ENCODE results near the gene SLC39A5.
"Not testable (repeated sequence)": the region's sequence is repeated elsewhere in the genome, so short reads cannot be mapped to it uniquely, and the experiment has no call there.

Gene SLC39A5

DNA sequence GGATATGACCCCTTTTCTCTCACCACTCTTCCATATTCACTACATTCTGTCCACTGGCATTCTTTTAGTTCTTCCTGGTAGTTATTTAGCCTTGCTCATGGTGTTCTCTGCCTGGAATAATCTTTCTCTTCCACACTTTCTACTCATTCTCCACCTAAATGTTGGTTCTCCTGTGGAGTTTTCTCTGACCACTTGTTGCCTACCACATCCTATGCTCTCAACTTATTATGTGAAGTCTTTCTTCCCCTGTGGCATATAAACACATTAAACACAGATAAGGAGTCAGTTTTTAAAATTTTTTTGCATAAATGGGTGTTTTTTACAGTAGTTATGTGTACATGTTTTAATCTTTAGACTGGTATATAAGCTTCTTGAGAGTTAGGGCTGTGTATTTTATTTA is 37.3 kb upstream of the SLC39A5 start:
- TF ChIP-seq FOXP2 (optimal IDR thresholded peaks at IDR 0.05; ENCODE audit: control extremely low read depth, extremely low read length, insufficient read depth) = no peak
- no peak overlapping the region for H3K4me3 ChIP-seq
- no peak for DNase-seq (ENCODE audit: low read depth, low spot score)
- H3K27ac ChIP-seq = no peak overlapping the region
- H3K36me3 ChIP-seq (ENCODE audit: insufficient read depth, low read length) = no peaks in the 10 kb centered on the region
- H3K9ac ChIP-seq (ENCODE audit: insufficient read length) = no peak overlapping the region
- H3K9me3 ChIP-seq (ENCODE audit: low read depth, low read length) = no peaks in the 10 kb centered on the region

DNA sequence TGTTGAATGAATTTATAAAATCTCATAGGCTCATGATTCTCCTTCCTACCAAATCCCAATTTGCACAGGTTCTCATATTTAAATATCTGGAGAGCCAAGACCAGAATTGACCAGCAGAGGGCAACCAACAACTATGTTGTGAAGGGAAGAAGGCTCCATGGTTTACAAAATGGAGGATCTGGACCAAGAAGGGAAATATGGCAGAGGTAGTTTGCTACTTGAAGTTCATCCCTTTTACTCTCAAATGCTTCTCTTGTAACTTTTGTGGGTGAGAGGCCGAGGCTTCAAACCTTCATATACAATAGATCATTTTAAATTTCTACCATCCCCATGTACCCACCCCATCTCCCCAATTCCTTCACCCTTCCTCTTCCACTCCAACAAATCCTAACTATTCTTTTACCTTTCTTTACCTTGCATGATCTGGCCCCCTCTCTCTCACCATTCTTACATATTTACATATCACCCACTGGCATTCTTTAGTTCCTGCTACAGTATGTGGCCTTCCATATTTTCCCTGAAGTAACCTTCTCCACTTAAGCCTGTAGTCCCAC is 36.7 kb upstream of the SLC39A5 start:
- DNase-seq (ENCODE audit: low read depth, low spot score) = peak; percentile 79
- no peaks in the 10 kb centered on the region for H3K36me3 ChIP-seq (ENCODE audit: insufficient read depth, low read length)
- H3K9me3 ChIP-seq (ENCODE audit: low read depth, low read length) = no peaks in the 10 kb centered on the region
- TF ChIP-seq FOXP2 (optimal IDR thresholded peaks at IDR 0.05; ENCODE audit: control extremely low read depth, extremely low read length, insufficient read depth) (no peak), POLR2AphosphoS5 (IDR thresholded peaks at IDR 0.05; ENCODE audit: borderline replicate concordance, low read depth, low read length) (no peak), EZH2 (IDR thresholded peaks at IDR 0.05) (no peak)
- no peak overlapping the region for H3K4me3 ChIP-seq
- H3K27ac ChIP-seq = no peak overlapping the region
- no peak overlapping the region for H3K9ac ChIP-seq (ENCODE audit: insufficient read length)

DNA sequence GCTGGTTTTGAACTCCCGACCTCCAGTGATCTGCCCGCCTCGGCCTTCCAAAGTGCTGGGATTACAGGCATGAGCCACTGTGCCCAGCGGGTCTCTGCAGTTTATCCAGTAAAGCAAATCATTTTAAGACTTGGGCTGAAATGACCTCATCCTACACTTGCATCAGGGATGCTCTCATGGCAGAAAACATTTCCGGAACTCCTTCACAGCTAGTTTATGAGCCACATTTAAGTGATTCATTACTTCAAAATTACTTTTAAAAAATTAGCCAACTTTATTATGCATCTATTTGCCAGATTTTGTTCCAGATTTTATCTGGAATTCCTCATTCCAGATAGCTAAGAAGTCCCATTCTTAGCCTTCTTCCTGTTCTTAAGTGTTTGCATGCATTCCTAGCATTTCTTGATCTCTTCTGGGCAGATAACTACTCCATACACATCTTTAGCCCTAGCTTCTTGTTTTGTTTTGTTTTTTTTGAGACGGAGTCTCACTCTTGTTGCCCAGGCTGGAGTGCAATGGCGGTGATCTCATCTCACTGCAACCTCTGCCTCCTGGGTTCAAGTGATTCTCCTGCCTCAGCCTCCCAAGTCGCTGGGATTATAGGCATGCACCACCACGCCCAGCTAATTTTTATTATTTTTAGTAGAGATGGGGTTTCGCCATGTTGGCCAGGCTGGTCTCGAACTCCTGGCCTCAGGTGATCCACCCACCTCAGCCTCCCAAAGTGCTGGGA is 32.9 kb upstream of the SLC39A5 start:
- not testable (repeated sequence) for H3K36me3 ChIP-seq (ENCODE audit: insufficient read depth, low read length); H3K9ac ChIP-seq (ENCODE audit: insufficient read length); H3K9me3 ChIP-seq (ENCODE audit: low read depth, low read length)
- Histone ChIP-seq H3K27ac (peak overlapping the region; percentile 59), H3K4me3 (peak overlapping the region; percentile 33; the same call in 1 of the 2 replicates)
- peak; percentile 34; the same call in 1 of the 2 replicates for TF ChIP-seq POLR2AphosphoS5 (IDR thresholded peaks at IDR 0.05; ENCODE audit: borderline replicate concordance, low read depth, low read length)
- DNase-seq (ENCODE audit: low read depth, low spot score) = peak; percentile 87

- TF ChIP-seq EZH2 (IDR thresholded peaks at IDR 0.05) (no peak), POLR2AphosphoS5 (IDR thresholded peaks at IDR 0.05; ENCODE audit: borderline replicate concordance, low read depth, low read length) (no peak)
- Histone ChIP-seq H3K36me3 (ENCODE audit: insufficient read depth, low read length) (no peaks in the 10 kb centered on the region), H3K4me3 (no peak overlapping the region), H3K9me3 (ENCODE audit: low read depth, low read length) (no peaks in the 10 kb centered on the region), H3K9ac (ENCODE audit: insufficient read length) (no peak overlapping the region), H3K27ac (no peak overlapping the region)
- DNase-seq (ENCODE audit: low read depth, low spot score) = no peak
These were observed 31.8 kb upstream of the SLC39A5 start for GRCh38 chr12:56197921-56198635.

DNA sequence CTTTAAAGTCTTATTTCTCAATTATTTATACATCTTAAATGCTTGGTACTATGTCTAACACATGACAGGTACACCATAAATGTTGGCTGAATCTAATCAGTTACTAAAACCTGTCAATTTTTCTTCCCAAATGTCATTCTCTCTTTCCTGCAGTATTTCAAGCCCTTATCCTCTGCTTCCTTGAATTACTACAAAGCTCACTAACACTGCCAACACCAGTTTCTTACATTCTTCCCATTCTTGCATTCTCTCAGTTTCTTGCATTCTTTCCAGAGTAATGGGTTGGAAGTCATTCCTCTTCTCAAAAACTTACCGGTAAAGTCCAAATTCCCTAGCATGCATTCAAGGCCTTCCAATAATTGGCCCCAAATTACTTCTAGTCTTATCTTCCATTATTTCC is 31.0 kb upstream of the SLC39A5 start:
- Histone ChIP-seq H3K27ac (no peak overlapping the region), H3K4me3 (no peak overlapping the region), H3K9me3 (ENCODE audit: low read depth, low read length) (no peaks in the 10 kb centered on the region), H3K36me3 (ENCODE audit: insufficient read depth, low read length) (no peaks in the 10 kb centered on the region), H3K9ac (ENCODE audit: insufficient read length) (no peak overlapping the region)
- no peak for DNase-seq (ENCODE audit: low read depth, low spot score)
- TF ChIP-seq FOXP2 (optimal IDR thresholded peaks at IDR 0.05; ENCODE audit: control extremely low read depth, extremely low read length, insufficient read depth) (no peak), EZH2 (IDR thresholded peaks at IDR 0.05) (no peak), POLR2AphosphoS5 (IDR thresholded peaks at IDR 0.05; ENCODE audit: borderline replicate concordance, low read depth, low read length) (no peak)

DNA sequence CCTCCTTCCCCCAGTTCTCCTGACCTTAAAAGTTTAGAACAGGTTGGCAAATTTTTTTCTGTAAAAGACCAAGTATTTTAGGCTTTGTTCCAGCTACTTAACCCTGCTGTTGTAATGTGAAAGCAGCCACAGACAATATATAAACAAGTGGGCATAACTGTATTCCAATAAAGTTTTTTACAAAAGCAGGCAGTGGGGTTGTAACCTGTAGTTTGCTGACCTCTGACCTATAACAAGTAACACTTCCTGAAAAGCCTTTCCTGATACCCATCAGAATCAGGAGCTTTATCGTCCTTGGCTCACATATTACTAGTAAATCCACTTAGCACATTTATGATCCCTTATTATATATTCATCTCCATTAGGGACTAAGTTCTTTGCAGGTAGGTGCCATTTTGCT is 27.5 kb upstream of the SLC39A5 start:
- Histone ChIP-seq H3K36me3 (ENCODE audit: insufficient read depth, low read length) (peaks cover 22% of the 10 kb centered on the region), H3K9ac (ENCODE audit: insufficient read length) (no peak overlapping the region), H3K4me3 (no peak overlapping the region), H3K27ac (no peak overlapping the region), H3K9me3 (ENCODE audit: low read depth, low read length) (no peaks in the 10 kb centered on the region)
- no peak for DNase-seq (ENCODE audit: low read depth, low spot score)
- TF ChIP-seq POLR2AphosphoS5 (IDR thresholded peaks at IDR 0.05; ENCODE audit: borderline replicate concordance, low read depth, low read length) = no peak

DNA sequence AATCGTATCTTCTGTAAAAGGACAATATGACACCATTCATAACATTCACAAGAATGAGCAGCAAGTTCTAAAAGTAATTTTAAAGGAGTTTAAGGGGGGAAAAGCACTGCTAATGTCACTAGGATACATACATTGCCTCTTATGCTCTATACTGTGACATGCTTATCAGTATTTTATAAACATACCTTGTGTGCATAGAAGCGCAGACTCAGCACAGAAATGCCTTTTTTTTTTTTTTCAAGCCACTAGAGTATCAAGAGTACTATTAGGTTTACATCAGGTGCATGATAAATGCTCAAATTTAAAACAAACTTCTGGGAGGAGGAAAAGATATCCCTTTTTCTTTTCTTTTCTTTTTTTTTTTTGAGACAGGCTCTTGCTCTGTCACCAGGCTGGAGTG is 27.0 kb upstream of the SLC39A5 start:
- no peaks in the 10 kb centered on the region for H3K9me3 ChIP-seq (ENCODE audit: low read depth, low read length)
- DNase-seq (ENCODE audit: low read depth, low spot score) = no peak
- H3K27ac ChIP-seq = no peak overlapping the region
- no peak overlapping the region for H3K4me3 ChIP-seq
- H3K36me3 ChIP-seq (ENCODE audit: insufficient read depth, low read length) = peaks cover 27% of the 10 kb centered on the region
- H3K9ac ChIP-seq (ENCODE audit: insufficient read length) = no peak overlapping the region
- TF ChIP-seq EZH2 (IDR thresholded peaks at IDR 0.05) = no peak
- TF ChIP-seq FOXP2 (optimal IDR thresholded peaks at IDR 0.05; ENCODE audit: control extremely low read depth, extremely low read length, insufficient read depth) = no peak
- TF ChIP-seq POLR2AphosphoS5 (IDR thresholded peaks at IDR 0.05; ENCODE audit: borderline replicate concordance, low read depth, low read length) = no peak

GRCh38 chr12:56204275-56204674 is 25.6 kb upstream of the SLC39A5 start:
- H3K36me3 ChIP-seq (ENCODE audit: insufficient read depth, low read length) = peaks cover 31% of the 10 kb centered on the region
- no peak overlapping the region for H3K9ac ChIP-seq (ENCODE audit: insufficient read length)
- no peak overlapping the region for H3K27ac ChIP-seq
- H3K4me3 ChIP-seq = no peak overlapping the region
- no peak for TF ChIP-seq FOXP2 (optimal IDR thresholded peaks at IDR 0.05; ENCODE audit: control extremely low read depth, extremely low read length, insufficient read depth)
- TF ChIP-seq POLR2AphosphoS5 (IDR thresholded peaks at IDR 0.05; ENCODE audit: borderline replicate concordance, low read depth, low read length) = no peak
- no peak for TF ChIP-seq EZH2 (IDR thresholded peaks at IDR 0.05)
- H3K9me3 ChIP-seq (ENCODE audit: low read depth, low read length) = no peaks in the 10 kb centered on the region
- no peak for DNase-seq (ENCODE audit: low read depth, low spot score)

DNA sequence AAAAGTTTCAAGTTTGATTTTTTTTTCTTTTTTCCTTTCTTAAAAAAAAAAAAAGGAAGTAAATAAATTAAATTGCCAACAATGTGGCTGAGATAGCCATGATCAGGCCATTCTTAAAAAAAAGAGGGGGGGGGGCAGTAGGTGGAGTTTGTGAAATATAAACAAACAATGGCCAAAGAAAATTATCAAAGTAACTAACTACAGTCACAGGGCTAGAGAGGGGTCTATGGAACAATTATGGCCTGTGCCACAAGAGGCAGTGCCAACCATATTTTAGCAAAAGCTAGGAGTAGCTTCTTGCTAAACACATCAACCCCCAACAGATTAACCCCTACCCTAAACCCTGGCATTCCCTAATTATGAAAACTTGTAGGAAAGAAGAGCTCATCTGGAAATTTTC is 24.4 kb upstream of the SLC39A5 start:
- no peak overlapping the region for H3K4me3 ChIP-seq
- DNase-seq (ENCODE audit: low read depth, low spot score) = no peak
- no peak overlapping the region for H3K9ac ChIP-seq (ENCODE audit: insufficient read length)
- no peaks in the 10 kb centered on the region for H3K9me3 ChIP-seq (ENCODE audit: low read depth, low read length)
- H3K27ac ChIP-seq = no peak overlapping the region
- peaks cover 41% of the 10 kb centered on the region for H3K36me3 ChIP-seq (ENCODE audit: insufficient read depth, low read length)
- TF ChIP-seq FOXP2 (optimal IDR thresholded peaks at IDR 0.05; ENCODE audit: control extremely low read depth, extremely low read length, insufficient read depth) (no peak), POLR2AphosphoS5 (IDR thresholded peaks at IDR 0.05; ENCODE audit: borderline replicate concordance, low read depth, low read length) (no peak), EZH2 (IDR thresholded peaks at IDR 0.05) (no peak)
